Kidney (tissue), 14 donors: ENCODE measurements around the gene CTNNA2. TPM values are rescaled to one million over a fixed set of nuclear protein-coding genes. Genes with fewer than 3 reads are reported as not detected.

Experiments used
- DNase-seq, 5 donors: peaks; one replicate each; pipeline ENCODE4 v3.0.0-alpha.2; 2013 to 2020
- FAIRE-seq: peaks from 2 replicates; lab custom pipeline; 2012; peaks lifted over from hg19 to GRCh38; lab: Jason Lieb, UNC
- H3K27ac ChIP-seq, 2 donors: one replicate each; pipeline ENCODE4 v1.7.0; 2013; ENCODE audit warnings: low read depth in 2 of 2, low read length in 2 of 2, inconsistent platforms in 1 of 2
- H3K27me3 ChIP-seq: one replicate; pipeline ENCODE4 v1.7.1; 2013; ENCODE audit warnings: low read length, inconsistent platforms; ENCODE audit not compliant: control insufficient read depth, insufficient read depth
- H3K36me3 ChIP-seq, 3 donors: one replicate each; pipeline versions ENCODE4 v1.7.0 to v1.7.1; 2013; ENCODE audit warnings: low read length in 3 of 3, control low read depth in 1 of 3, inconsistent platforms in 1 of 3; ENCODE audit not compliant: insufficient read depth in 3 of 3, control insufficient read depth in 2 of 3
- H3K4me1 ChIP-seq, 3 donors: one replicate each; pipeline versions ENCODE4 v1.7.0 to v1.7.1; 2013; ENCODE audit warnings: low read length in 3 of 3, inconsistent platforms in 1 of 3, low read depth in 1 of 3; ENCODE audit not compliant: control insufficient read depth in 2 of 3, insufficient read depth in 2 of 3
- H3K4me3 ChIP-seq, 3 donors: one replicate each; pipeline versions ENCODE4 v1.7.0 to v1.8.1; 2013; ENCODE audit warnings: low read length in 3 of 3, control low read depth in 1 of 3, inconsistent platforms in 1 of 3
- H3K9ac ChIP-seq, 3 donors: one replicate each; pipeline versions ENCODE4 v1.7.0 to v1.7.1; 2013; ENCODE audit warnings: low read length in 3 of 3, control low read depth in 1 of 3, inconsistent platforms in 1 of 3
- H3K9me3 ChIP-seq, 3 donors: one replicate each; pipeline versions ENCODE4 v1.7.0 to v1.7.1; 2013; ENCODE audit warnings: low read length in 3 of 3, control low read depth in 1 of 3, inconsistent platforms in 1 of 3; ENCODE audit not compliant: control insufficient read depth in 2 of 3, insufficient read depth in 1 of 3
- intact Hi-C: fragments of 100-400 bp; cut with DNase I; formaldehyde crosslinking; loops from one replicate; pipeline ENCODE4 v1.11.1; 2022
- polyA plus RNA-seq: library from polyadenylated mRNA; stranded (reverse); fragments of 350-450 nt; fragmentation: Illumina TruSeq; extraction: RNeasy Lipid Tissue Mini Kit (QIAGEN cat#74804); gene quantifications from one replicate; pipeline ENCODE4 v1.2.3, GENCODE V29; 2014; ENCODE audit warnings: low read depth, low replicate concordance; ENCODE audit not compliant: insufficient read depth
- total RNA-seq: library from RNA; stranded (reverse); fragmentation: NEBNext Ultra II Directional; extraction: Animal tissue kit (Norgen Biotek cat#: 25700); gene quantifications from one replicate; pipeline ENCODE4 v1.2.1, GENCODE V29; 2021
- TF ChIP-seq, protein P1 (sequence below): IDR thresholded peaks from 3 replicates; pipeline ENCODE4 v1.5.1; 2012; ENCODE audit warnings: mild to moderate bottlenecking, moderate library complexity, borderline replicate concordance; ENCODE audit not compliant: insufficient read depth; ENCODE audit errors: extremely low read depth
- donor health status: control.
- donor health status: control.
- donor health status: control.
- donor health status: control.
- donor health status: control.
- donor health status: DM: yes; HTN: yes; CAD: no.
- donor health status: Normal renal cell carcinoma (clear cell type).

The CTNNA2 gene
- total and polyA plus RNA-seq, 2 donors from 2014 or later, result 0.47 TPM; not detected in 1

GRCh38 chr2:80009211-80009610 lies 496.4 kb downstream of the CTNNA2 start:
- TF ChIP-seq, protein P1, sequence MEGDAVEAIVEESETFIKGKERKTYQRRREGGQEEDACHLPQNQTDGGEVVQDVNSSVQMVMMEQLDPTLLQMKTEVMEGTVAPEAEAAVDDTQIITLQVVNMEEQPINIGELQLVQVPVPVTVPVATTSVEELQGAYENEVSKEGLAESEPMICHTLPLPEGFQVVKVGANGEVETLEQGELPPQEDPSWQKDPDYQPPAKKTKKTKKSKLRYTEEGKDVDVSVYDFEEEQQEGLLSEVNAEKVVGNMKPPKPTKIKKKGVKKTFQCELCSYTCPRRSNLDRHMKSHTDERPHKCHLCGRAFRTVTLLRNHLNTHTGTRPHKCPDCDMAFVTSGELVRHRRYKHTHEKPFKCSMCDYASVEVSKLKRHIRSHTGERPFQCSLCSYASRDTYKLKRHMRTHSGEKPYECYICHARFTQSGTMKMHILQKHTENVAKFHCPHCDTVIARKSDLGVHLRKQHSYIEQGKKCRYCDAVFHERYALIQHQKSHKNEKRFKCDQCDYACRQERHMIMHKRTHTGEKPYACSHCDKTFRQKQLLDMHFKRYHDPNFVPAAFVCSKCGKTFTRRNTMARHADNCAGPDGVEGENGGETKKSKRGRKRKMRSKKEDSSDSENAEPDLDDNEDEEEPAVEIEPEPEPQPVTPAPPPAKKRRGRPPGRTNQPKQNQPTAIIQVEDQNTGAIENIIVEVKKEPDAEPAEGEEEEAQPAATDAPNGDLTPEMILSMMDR, result no peak
- no peak for FAIRE-seq
- intact Hi-C loops, result no loop called here

DNA sequence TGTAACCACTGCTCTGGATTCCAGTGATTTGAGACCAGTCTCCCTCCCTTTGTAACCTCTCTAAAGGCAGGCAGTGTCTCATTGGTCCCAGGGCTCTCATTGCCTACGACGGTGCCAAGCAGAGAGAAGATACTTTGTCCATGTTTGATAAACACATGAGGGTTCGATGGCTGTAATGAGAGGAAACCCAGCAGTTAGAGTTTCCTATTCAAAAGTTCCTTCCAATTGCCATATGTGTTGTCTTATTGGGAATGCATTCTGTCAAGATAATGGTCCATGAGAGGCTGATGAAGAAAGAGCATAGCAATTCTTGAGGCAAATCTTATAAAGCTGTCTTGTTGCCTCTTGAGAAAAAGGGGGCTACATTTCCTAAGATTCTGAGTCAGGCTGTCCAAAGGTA lies 499.2 kb downstream of the CTNNA2 start:
- Histone ChIP-seq H3K27ac (no peak overlapping the region), H3K9ac (no peak overlapping the region), H3K9me3 (no peaks in the 10 kb centered on the region), H3K4me1 (no peaks in the 10 kb centered on the region), H3K36me3 (no peaks in the 10 kb centered on the region), H3K4me3 (no peak overlapping the region), H3K27me3 (no peaks in the 10 kb centered on the region)
- TF ChIP-seq, protein P1, result no peak
- FAIRE-seq (no peak), DNase-seq (no peak)
- intact Hi-C loops, result no loop called here

More at GRCh38 chr2:80009211-80009610, 496.4 kb downstream of the CTNNA2 start:
- no peak overlapping the region for H3K9ac ChIP-seq
- no peaks in the 10 kb centered on the region for H3K4me1 ChIP-seq
- H3K27me3 ChIP-seq, result no peaks in the 10 kb centered on the region
- H3K27ac ChIP-seq, result no peak overlapping the region
- no peaks in the 10 kb centered on the region for H3K36me3 ChIP-seq
- no peak for DNase-seq
- no peaks in the 10 kb centered on the region for H3K9me3 ChIP-seq
- H3K4me3 ChIP-seq, result no peak overlapping the region

DNA sequence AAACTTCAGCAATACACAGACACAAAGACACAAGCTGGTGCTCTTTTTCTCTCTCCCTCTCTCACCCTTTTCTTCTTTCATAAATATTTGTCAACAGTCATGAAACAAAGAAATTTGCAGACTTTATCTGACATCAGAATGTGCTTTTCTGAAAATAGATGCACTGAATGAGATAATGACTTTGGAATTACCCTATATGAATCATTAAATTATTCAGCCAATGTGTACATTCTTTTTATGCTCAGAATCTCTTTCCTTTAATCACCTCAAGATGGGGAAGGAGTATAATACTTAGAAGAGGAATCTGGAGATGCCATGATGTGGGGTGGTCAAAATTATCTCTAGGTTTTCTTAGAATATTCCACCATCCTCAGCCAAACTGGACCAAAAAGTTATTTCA lies 501.8 kb downstream of the CTNNA2 start:
- FAIRE-seq (no peak), DNase-seq (no peak)
- Histone ChIP-seq H3K4me1 (no peaks in the 10 kb centered on the region), H3K27ac (no peak overlapping the region), H3K9ac (no peak overlapping the region), H3K27me3 (no peaks in the 10 kb centered on the region), H3K9me3 (no peaks in the 10 kb centered on the region), H3K4me3 (no peak overlapping the region), H3K36me3 (no peaks in the 10 kb centered on the region)
- intact Hi-C loops, result no loop called here
- TF ChIP-seq, protein P1, result no peak

GRCh38 chr2:80016171-80016570 lies 503.3 kb downstream of the CTNNA2 start:
- TF ChIP-seq, protein P1, result no peak
- no peak for FAIRE-seq
- Histone ChIP-seq H3K9me3 (no peaks in the 10 kb centered on the region), H3K36me3 (no peaks in the 10 kb centered on the region), H3K27ac (no peak overlapping the region), H3K4me1 (no peaks in the 10 kb centered on the region), H3K27me3 (no peaks in the 10 kb centered on the region), H3K9ac (no peak overlapping the region), H3K4me3 (no peak overlapping the region)
- peak in 2 of 5 donors; percentile 7 to 18 for DNase-seq
- intact Hi-C loops, result no loop called here
